Neuronal stem cell (in vitro differentiated cells): ENCODE data around the gene TPST2.

Experiments
- DNase-seq: peaks from one replicate; pipeline ENCODE4 v3.0.0-alpha.2; 2013; ENCODE audit warnings: low spot score
- H2AFZ ChIP-seq: one replicate; pipeline ENCODE4 v1.6.1; 2013; ENCODE audit warnings: mild to moderate bottlenecking, low read length, inconsistent platforms
- H2AK5ac ChIP-seq: 2 replicates; pipeline ENCODE4 v1.6.1; 2013; ENCODE audit warnings: low read depth, mild to moderate bottlenecking, inconsistent platforms, low read length, moderate library complexity, mixed read lengths
- H2BK120ac ChIP-seq: 2 replicates; pipeline ENCODE4 v1.6.1; 2013; ENCODE audit warnings: low read depth, mild to moderate bottlenecking, inconsistent platforms, low read length, moderate library complexity, mixed read lengths
- H2BK12ac ChIP-seq: one replicate; pipeline ENCODE4 v1.6.1; 2013; ENCODE audit warnings: low read length, inconsistent platforms
- H2BK15ac ChIP-seq: 2 replicates; pipeline ENCODE4 v1.6.1; 2013; ENCODE audit warnings: mild to moderate bottlenecking, low read length, inconsistent platforms, mixed read lengths
- H2BK5ac ChIP-seq: one replicate; pipeline ENCODE4 v1.6.1; 2013; ENCODE audit warnings: inconsistent platforms, mild to moderate bottlenecking, low read length, moderate library complexity
- H3K14ac ChIP-seq: one replicate; pipeline ENCODE4 v1.6.1; 2013; ENCODE audit warnings: low read length, inconsistent platforms
- H3K18ac ChIP-seq: 2 replicates; pipeline ENCODE4 v1.6.1; 2013; ENCODE audit warnings: low read length, inconsistent platforms
- H3K23ac ChIP-seq: 2 replicates; pipeline ENCODE4 v1.6.1; 2013; ENCODE audit warnings: low read depth, mild to moderate bottlenecking, mixed read lengths, low read length, inconsistent platforms; ENCODE audit not compliant: poor library complexity
- H3K27ac ChIP-seq: replicated peaks from 3 replicates; pipeline ENCODE4 v1.5.1; 2013; ENCODE audit warnings: low read length, inconsistent platforms
- H3K27me3 ChIP-seq, 3 experiments: 2 replicates each; pipeline ENCODE4 v1.6.1; 2013; ENCODE audit warnings: low read length in 3 of 3, mild to moderate bottlenecking in 2 of 3, inconsistent platforms in 1 of 3, low read depth in 1 of 3, mixed read lengths in 1 of 3, moderate library complexity in 1 of 3; ENCODE audit not compliant: control insufficient read depth in 3 of 3, insufficient read depth in 3 of 3
- H3K36me3 ChIP-seq, 2 donors: replicated peaks in 1 of 2; 2 replicates each; pipeline ENCODE4 v1.6.1; 2013; ENCODE audit warnings: low read length in 2 of 2; ENCODE audit not compliant: control insufficient read depth in 2 of 2, insufficient read depth in 2 of 2
- H3K4ac ChIP-seq: 2 replicates; pipeline ENCODE4 v1.6.1; 2013; ENCODE audit warnings: inconsistent platforms, mild to moderate bottlenecking, low read length, moderate library complexity
- H3K4me1 ChIP-seq, 2 donors: 1 replicate in 1 of 2; 2 replicates in 1 of 2; pipeline ENCODE4 v1.6.1; 2013; ENCODE audit warnings: low read length in 2 of 2, low read depth in 1 of 2; ENCODE audit not compliant: control insufficient read depth in 2 of 2, insufficient read depth in 1 of 2
- H3K4me2 ChIP-seq: one replicate; pipeline ENCODE4 v1.6.1; 2013; ENCODE audit warnings: mild to moderate bottlenecking, low read length, inconsistent platforms; ENCODE audit not compliant: insufficient read depth, poor library complexity, severe bottlenecking
- H3K4me3 ChIP-seq, 2 donors: 2 replicates each; pipeline ENCODE4 v1.5.1; 2013; ENCODE audit warnings: low read length in 2 of 2, mild to moderate bottlenecking in 2 of 2, inconsistent platforms in 1 of 2, moderate library complexity in 1 of 2
- H3K79me1 ChIP-seq: one replicate; pipeline ENCODE4 v1.6.1; 2013; ENCODE audit warnings: low read depth, mild to moderate bottlenecking, inconsistent platforms, low read length, moderate library complexity
- H3K9ac ChIP-seq: one replicate; pipeline ENCODE4 v1.6.1; 2013; ENCODE audit warnings: mild to moderate bottlenecking, low read depth, low read length, inconsistent platforms; ENCODE audit not compliant: poor library complexity
- H3K9me3 ChIP-seq, 2 donors: replicated peaks in 1 of 2; 2 replicates each; pipeline versions ENCODE3 to v1.6.1; 2013; ENCODE audit warnings: low read length in 2 of 2, mild to moderate bottlenecking in 2 of 2, inconsistent platforms in 1 of 2, low read depth in 1 of 2, mixed read lengths in 1 of 2, moderate library complexity in 1 of 2; ENCODE audit not compliant: control insufficient read depth in 2 of 2, insufficient read depth in 1 of 2
- H4K8ac ChIP-seq: one replicate; pipeline ENCODE4 v1.6.1; 2013; ENCODE audit warnings: low read depth, mild to moderate bottlenecking, inconsistent platforms, low read length, moderate library complexity
- H4K91ac ChIP-seq: one replicate; pipeline ENCODE4 v1.6.1; 2013; ENCODE audit warnings: low read length, low read depth, mild to moderate bottlenecking, inconsistent platforms; ENCODE audit not compliant: poor library complexity
- WGBS, 2 donors: extraction: QIAGEN DNeasy Blood & Tissue Kit; methylation state at CpG; one replicate each; pipeline ENCODE4 v1.1.7; 2013; ENCODE audit warnings: missing lambda C conversion rate in 2 of 2, mixed read lengths in 1 of 2; ENCODE audit not compliant: insufficient read length in 2 of 2, insufficient replicate concordance in 1 of 2; ENCODE audit errors: extremely low coverage in 2 of 2; 5-methylcytosine and 5-hydroxymethylcytosine counted together

TPST2 gene

GRCh38 chr22:26548984-26549383 is 40.9 kb downstream of the TPST2 start:
- H3K9ac ChIP-seq, result no peak overlapping the region
- no peaks in the 10 kb centered on the region for H3K27me3 ChIP-seq
- H3K4me2 ChIP-seq, result no peak overlapping the region
- no peak overlapping the region for H4K8ac ChIP-seq
- no peak overlapping the region for H2BK12ac ChIP-seq
- peaks cover 0 to 18% of the 10 kb centered on the region in 2 donors for H3K36me3 ChIP-seq
- H3K23ac ChIP-seq, result no peak overlapping the region
- H3K4me1 ChIP-seq, result peaks cover 11 to 12% of the 10 kb centered on the region in 2 donors
- no peak overlapping the region for H3K27ac ChIP-seq
- H3K14ac ChIP-seq, result no peak overlapping the region
- H3K4me3 ChIP-seq, result no peak overlapping the region
- no peak for DNase-seq
- peaks cover 0 to 2% of the 10 kb centered on the region in 2 donors for H3K9me3 ChIP-seq
- no peak overlapping the region for H2BK120ac ChIP-seq
- no peak overlapping the region for H2BK15ac ChIP-seq
- H2BK5ac ChIP-seq, result no peak overlapping the region
- H2AFZ ChIP-seq, result no peak overlapping the region
- H3K18ac ChIP-seq, result no peak overlapping the region
- no peak overlapping the region for H2AK5ac ChIP-seq
- no peaks in the 10 kb centered on the region for H3K79me1 ChIP-seq
- no CpG with 5 or more reads among the region's 6 CpGs for WGBS, 2 donors
- no peak overlapping the region for H4K91ac ChIP-seq
- no peak overlapping the region for H3K4ac ChIP-seq

DNA sequence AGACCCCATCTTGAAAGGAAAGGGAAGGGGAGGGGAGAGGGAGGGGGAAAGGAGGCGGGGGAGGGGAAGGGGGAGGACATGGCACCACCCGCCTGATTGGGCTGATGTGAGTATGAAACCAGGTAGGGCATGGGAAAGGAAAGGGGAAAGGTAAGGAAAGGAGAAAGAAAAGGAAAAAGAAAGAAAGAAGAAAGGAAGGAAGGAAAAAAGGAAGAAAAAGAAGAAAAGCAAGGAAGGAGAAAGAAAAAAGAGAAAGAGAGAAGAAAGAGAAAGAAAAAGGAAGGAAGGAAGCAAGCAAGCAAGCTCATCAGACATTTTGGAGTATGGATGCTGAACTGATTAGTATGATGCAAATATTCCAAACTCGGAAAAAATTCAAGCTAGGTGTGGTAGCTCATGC is 41.6 kb downstream of the TPST2 start:
- Histone ChIP-seq H2AK5ac (no peak overlapping the region), H3K14ac (no peak overlapping the region), H2AFZ (no peak overlapping the region), H2BK120ac (no peak overlapping the region), H2BK12ac (no peak overlapping the region), H3K36me3 (peaks cover 0 to 25% of the 10 kb centered on the region in 2 donors), H2BK5ac (no peak overlapping the region), H3K4me2 (no peak overlapping the region), H3K4me1 (peaks cover 11% of the 10 kb centered on the region in 2 donors), H3K9me3 (peaks cover 0 to 2% of the 10 kb centered on the region in 2 donors), H3K23ac (no peak overlapping the region), H2BK15ac (no peak overlapping the region), H3K18ac (no peak overlapping the region), H3K27ac (no peak overlapping the region), H3K4me3 (no peak overlapping the region), H4K91ac (no peak overlapping the region), H3K4ac (no peak overlapping the region), H4K8ac (no peak overlapping the region), H3K9ac (no peak overlapping the region), H3K27me3 (no peaks in the 10 kb centered on the region), H3K79me1 (no peaks in the 10 kb centered on the region)
- no peak for DNase-seq
- WGBS, 2 donors, result no CpG with 5 or more reads among the region's 3 CpGs

DNA sequence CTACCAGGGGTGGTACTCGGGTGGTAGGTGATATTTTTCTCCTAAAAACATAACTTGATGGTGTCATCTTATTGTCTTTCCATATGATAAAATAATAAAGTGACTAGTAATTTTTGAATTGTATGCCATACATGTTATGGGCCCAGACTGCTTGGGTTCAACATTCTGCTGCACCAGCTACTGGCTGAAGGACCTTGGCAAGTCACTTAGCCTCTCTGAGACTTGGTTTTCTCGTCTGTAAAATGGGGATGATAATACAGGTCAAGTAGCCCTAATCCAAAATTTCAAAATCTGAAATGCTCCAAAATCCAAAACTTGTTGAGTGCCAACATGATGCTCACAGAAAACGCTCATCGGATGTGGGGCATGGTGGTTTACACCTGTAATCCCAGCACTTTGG is 42.1 kb downstream of the TPST2 start:
- Histone ChIP-seq H3K4ac (no peak overlapping the region), H2AK5ac (no peak overlapping the region), H3K4me2 (no peak overlapping the region), H3K4me1 (peaks cover 7 to 11% of the 10 kb centered on the region in 2 donors), H3K4me3 (no peak overlapping the region), H3K27me3 (no peaks in the 10 kb centered on the region), H3K23ac (no peak overlapping the region), H4K91ac (no peak overlapping the region), H2AFZ (no peak overlapping the region), H2BK12ac (no peak overlapping the region), H2BK15ac (no peak overlapping the region), H3K14ac (no peak overlapping the region), H3K36me3 (peaks cover 0 to 29% of the 10 kb centered on the region in 2 donors), H3K79me1 (no peaks in the 10 kb centered on the region), H3K9me3 (peaks cover 0 to 2% of the 10 kb centered on the region in 2 donors), H3K27ac (no peak overlapping the region), H4K8ac (no peak overlapping the region), H2BK5ac (no peak overlapping the region), H2BK120ac (no peak overlapping the region), H3K9ac (no peak overlapping the region), H3K18ac (no peak overlapping the region)
- DNase-seq, result no peak
- no CpG with 5 or more reads among the region's 4 CpGs for WGBS, 2 donors

- no peak overlapping the region for H2BK5ac ChIP-seq
- no peak overlapping the region for H3K4me3 ChIP-seq
- H2AFZ ChIP-seq, result no peak overlapping the region
- H3K4me2 ChIP-seq, result no peak overlapping the region
- H3K23ac ChIP-seq, result no peak overlapping the region
- H3K36me3 ChIP-seq, result peaks cover 1 to 33% of the 10 kb centered on the region in 2 donors
- no peak overlapping the region for H3K18ac ChIP-seq
- no peak overlapping the region for H2BK120ac ChIP-seq
- H3K4me1 ChIP-seq, result peaks cover 7 to 11% of the 10 kb centered on the region in 2 donors
- no peak overlapping the region for H3K9ac ChIP-seq
- no peak overlapping the region for H4K91ac ChIP-seq
- H3K14ac ChIP-seq, result no peak overlapping the region
- no peak overlapping the region for H2BK12ac ChIP-seq
- H3K79me1 ChIP-seq, result no peaks in the 10 kb centered on the region
- WGBS, 2 donors, result no CpG with 5 or more reads among the region's 7 CpGs
- H3K27me3 ChIP-seq, result no peaks in the 10 kb centered on the region
- DNase-seq, result no peak
- no peak overlapping the region for H4K8ac ChIP-seq
- no peak overlapping the region for H3K4ac ChIP-seq
- no peak overlapping the region for H3K27ac ChIP-seq
- no peak overlapping the region for H2AK5ac ChIP-seq
- no peak overlapping the region for H2BK15ac ChIP-seq
- H3K9me3 ChIP-seq, result peaks cover 0 to 2% of the 10 kb centered on the region in 2 donors
Observed at GRCh38 chr22:26547426-26547825, 42.5 kb downstream of the TPST2 start.
